Astrocyte (in vitro differentiated cells and primary cell): ENCODE measurements around the gene ZNF469.

Experiments
- CTCF ChIP-seq: IDR thresholded peaks from 2 replicates; pipeline ENCODE4 v1.5.1; 2011; ENCODE audit warnings: low read depth, mild to moderate bottlenecking, inconsistent platforms, low read length, moderate library complexity; ENCODE audit not compliant: insufficient read depth
- EZH2 ChIP-seq: IDR thresholded peaks from 2 replicates; pipeline ENCODE4 v1.6.1; 2012; ENCODE audit warnings: mild to moderate bottlenecking, low read length, inconsistent platforms; ENCODE audit not compliant: insufficient read depth

GRCh38 chr16:88413631-88414030, 30.9 kb downstream of the ZNF469 start:
- TF ChIP-seq CTCF (no peak), EZH2 (no peak)
